Panc1 (cell line): ENCODE measurements around the gene SPAG4. TPM values are rescaled to one million over a fixed set of nuclear protein-coding genes. Genes with fewer than 3 reads are reported as not detected.

Experiments used
- ATAC-seq: fragments of 200-7000 bp; cut with Tn5 transposase; 2 replicates; pipeline ENCODE4 v1.9.1; 2020; ENCODE audit warnings: mild to moderate bottlenecking, moderate library complexity
- BruUV-seq: library from RNA; stranded (reverse); fragments of 400-500 nt; replicated peaks from 2 replicates; lab custom pipeline; 2021; lab: Mats Ljungman, UMichigan
- CTCF ChIA-PET: fragments of 300-600 bp; sonication (Branson Sonifier 250); formaldehyde crosslinking; loops from one replicate; lab custom pipeline; 2022; ENCODE audit warnings: antibody characterized with exemption; lab: Charles Lee
- POLR2A ChIA-PET: fragments of 300-600 bp; sonication (Branson Sonifier 250); formaldehyde crosslinking; loops from one replicate; lab custom pipeline; 2022; ENCODE audit warnings: antibody characterized with exemption; lab: Charles Lee
- DNase-seq: peaks from one replicate; pipeline ENCODE4 v3.0.0-alpha.2; 2010; ENCODE audit warnings: low read depth, low spot score
- H3K27ac ChIP-seq: 2 replicates; pipeline ENCODE4 v1.5.1; 2011; ENCODE audit warnings: mild to moderate bottlenecking, low read length, inconsistent platforms
- H3K27me3 ChIP-seq: fragments of 200-500 bp; sonication (Bioruptor generic); 2 replicates; pipeline ENCODE4 v1.6.0; 2014; ENCODE audit warnings: low read length, inconsistent platforms; ENCODE audit not compliant: control insufficient read depth, insufficient read depth
- H3K36me3 ChIP-seq: fragments of 200-500 bp; sonication (Bioruptor generic); 2 replicates; pipeline ENCODE4 v1.5.1; 2014; ENCODE audit warnings: inconsistent platforms, mild to moderate bottlenecking, low read length, moderate library complexity; ENCODE audit not compliant: control insufficient read depth, insufficient read depth
- H3K4me1 ChIP-seq: 2 replicates; pipeline ENCODE4 v1.5.1; 2011; ENCODE audit warnings: inconsistent platforms, mild to moderate bottlenecking, low read length, moderate library complexity; ENCODE audit not compliant: control insufficient read depth, insufficient read depth
- H3K4me3 ChIP-seq, 2 experiments: 2 replicates each; pipeline ENCODE4 v1.5.1; 2011 to 2012; ENCODE audit warnings: low read depth in 2 of 2, low read length in 2 of 2, mild to moderate bottlenecking in 2 of 2, inconsistent platforms in 1 of 2, moderate library complexity in 1 of 2
- H3K9me3 ChIP-seq: fragments of 200-500 bp; sonication (Bioruptor generic); 2 replicates; pipeline ENCODE4 v1.5.1; 2014; ENCODE audit warnings: low read depth, mild to moderate bottlenecking, inconsistent platforms, low read length, moderate library complexity; ENCODE audit not compliant: control insufficient read depth, insufficient read depth
- CTCF ChIP-seq: fragments of 450-650 bp; IDR thresholded peaks from 2 replicates; pipeline ENCODE4 v1.5.1; 2017; ENCODE audit warnings: mild to moderate bottlenecking
- POLR2AphosphoS5 ChIP-seq: IDR thresholded peaks from 2 replicates; pipeline ENCODE4 v1.6.1; 2012; ENCODE audit warnings: mild to moderate bottlenecking, low read depth, low read length, moderate library complexity
- REST ChIP-seq, 2 experiments: IDR thresholded peaks; 2 replicates each; pipeline ENCODE4 v1.6.1; 2011 to 2012; ENCODE audit warnings: low read depth in 2 of 2, control low read depth in 1 of 2, low read length in 1 of 2, mild to moderate bottlenecking in 1 of 2, moderate library complexity in 1 of 2; ENCODE audit not compliant: insufficient read depth in 1 of 2
- SIN3A ChIP-seq: IDR thresholded peaks from 2 replicates; pipeline ENCODE4 v1.6.1; 2012; ENCODE audit warnings: low read depth, mild to moderate bottlenecking, low read length, moderate library complexity, borderline replicate concordance; ENCODE audit not compliant: insufficient read depth
- TCF7L2 ChIP-seq: IDR thresholded peaks from 2 replicates; pipeline ENCODE4 v1.6.1; 2011; ENCODE audit warnings: mild to moderate bottlenecking, low read depth, low read length, inconsistent platforms
- in situ Hi-C: cut with HindIII; loops from 2 replicates; pipeline ENCODE4 v1.10.0; 2016; ENCODE audit warnings: low sequenced_read_pairs, low pct_unique_long_range_greater_than_20kb
- intact Hi-C: fragments of 100-400 bp; cut with micrococcal nuclease; formaldehyde crosslinking; loops from one replicate; pipeline ENCODE4 v1.10.0; 2022; ENCODE audit not compliant: unreplicated experiment
- total RNA-seq: library from RNA; stranded (reverse); gene quantifications from one replicate; pipeline ENCODE4 v1.2.1, GENCODE V29; 2021; ENCODE audit not compliant: unreplicated experiment

SPAG4 gene
- total RNA-seq, 1 experiment from 2014 or later, result 17.6 TPM

GRCh38 chr20:35669681-35670080 lies 54.1 kb downstream of the SPAG4 start:
- intact Hi-C loops (no loop called here), in situ Hi-C loops (no loop called here)
- peaks cover 5% of the 10 kb centered on the region; the same call in 1 of the 2 replicates for H3K36me3 ChIP-seq
- no peak overlapping the region for H3K4me3 ChIP-seq
- TF ChIP-seq REST (IDR thresholded peaks at IDR 0.05; ENCODE audit: insufficient read depth in 1 of 2, low read depth in 2 of 2, low read length in 1 of 2), result no peak
- TF ChIP-seq TCF7L2, result no peak
- no peak for TF ChIP-seq CTCF
- TF ChIP-seq POLR2AphosphoS5, result no peak
- no peak for TF ChIP-seq SIN3A
- ChIA-PET POLR2A (no interaction called here), CTCF (interaction anchor here (0.6 kb wide), 1 partner anchor 10 kb away, joined by 3 read pairs; no protein-coding TSS in a partner anchor)
- no peak overlapping the region for H3K27ac ChIP-seq
- DNase-seq (no peak), ATAC-seq (no peak)
- H3K4me1 ChIP-seq, result no peaks in the 10 kb centered on the region
- BruUV-seq, result no TSS peak
- no peaks in the 10 kb centered on the region for H3K27me3 ChIP-seq
- no peaks in the 10 kb centered on the region for H3K9me3 ChIP-seq

Other genes with a start within 250 kb of the SPAG4 start
- 58.6 TPM for gene UQCC1, start 203.9 kb upstream of the SPAG4 start, total RNA-seq
- 0.26 TPM for gene GDF5, start 177.6 kb upstream of the SPAG4 start, total RNA-seq
- 82.5 TPM for gene CEP250, start 160.2 kb upstream of the SPAG4 start, total RNA-seq
- not detected for gene C20orf173, start 86.2 kb upstream of the SPAG4 start, total RNA-seq
- 265 TPM for gene ERGIC3, start 73.8 kb upstream of the SPAG4 start, total RNA-seq
- gene CPNE1, start 49.1 kb downstream of the SPAG4 start, total RNA-seq, result 217 TPM
- 100 TPM for gene RBM12, start 49.1 kb downstream of the SPAG4 start, total RNA-seq
- 44.9 TPM for gene NFS1, start 83.5 kb downstream of the SPAG4 start, total RNA-seq
- gene ROMO1, start 83.6 kb downstream of the SPAG4 start, total RNA-seq, result 319 TPM
- gene RBM39, start 126.4 kb downstream of the SPAG4 start, total RNA-seq, result 282 TPM
- 51.5 TPM for gene PHF20, start 156.2 kb downstream of the SPAG4 start, total RNA-seq